Amniotic stem cell (primary cell): ENCODE measurements around the gene RPS6KA4.
"Not testable (repeated sequence)": the region's sequence is repeated elsewhere in the genome, so short reads cannot be mapped to it uniquely, and the experiment has no call there.

Experiments used
- DNase-seq: peaks from one replicate; lab custom pipeline; 2025; lab: John Stamatoyannopoulos, UW

Gene RPS6KA4

DNA sequence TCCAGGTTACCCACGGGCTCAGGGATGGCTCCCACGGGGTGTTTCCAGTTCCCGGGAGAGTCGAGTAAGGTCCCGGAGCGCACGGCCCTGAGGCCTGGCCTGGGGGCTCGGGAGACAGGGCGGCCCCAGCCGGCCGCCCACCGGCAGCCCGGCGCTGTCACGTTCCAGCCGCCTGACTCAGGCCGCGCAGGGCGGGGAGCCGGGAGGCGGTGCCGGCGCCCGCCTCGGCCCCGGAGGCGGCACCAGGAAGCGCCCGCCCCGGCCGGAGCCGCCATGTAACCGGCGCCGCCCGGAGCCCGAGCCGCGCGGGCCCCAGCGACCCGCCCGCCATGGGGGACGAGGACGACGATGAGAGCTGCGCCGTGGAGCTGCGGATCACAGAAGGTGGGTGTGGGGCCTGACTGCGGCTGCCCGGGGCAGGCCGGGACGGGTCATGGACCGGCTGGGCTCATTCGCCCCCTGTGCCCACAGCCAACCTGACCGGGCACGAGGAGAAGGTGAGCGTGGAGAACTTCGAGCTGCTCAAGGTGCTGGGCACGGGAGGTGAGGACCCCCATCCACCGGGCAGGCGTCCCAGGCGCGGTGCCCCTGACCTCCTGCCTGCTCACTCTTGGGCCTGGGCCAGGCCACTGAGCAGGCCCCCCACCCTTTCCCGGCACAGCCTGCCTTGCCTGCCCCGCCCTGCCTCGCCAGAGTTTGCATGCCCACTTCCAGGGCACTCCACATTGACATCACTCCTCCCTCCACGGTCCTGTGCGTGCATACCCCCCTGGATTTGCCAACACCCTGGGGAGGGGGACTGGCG lies at the start of gene RPS6KA4:
RPS6KA4 (plus strand) TSS at position 256 of the 805 bp plus-strand sequence; CDS start at position 330, 74 bp downstream.
- peak; percentile 67 for DNase-seq

- no peak for DNase-seq
These were observed 46.0 kb upstream of the RPS6KA4 start for GRCh38 chr11:64312947-64313346.

- DNase-seq: no peak
These were observed 45.3 kb upstream of the RPS6KA4 start for GRCh38 chr11:64313491-64314145.

DNA sequence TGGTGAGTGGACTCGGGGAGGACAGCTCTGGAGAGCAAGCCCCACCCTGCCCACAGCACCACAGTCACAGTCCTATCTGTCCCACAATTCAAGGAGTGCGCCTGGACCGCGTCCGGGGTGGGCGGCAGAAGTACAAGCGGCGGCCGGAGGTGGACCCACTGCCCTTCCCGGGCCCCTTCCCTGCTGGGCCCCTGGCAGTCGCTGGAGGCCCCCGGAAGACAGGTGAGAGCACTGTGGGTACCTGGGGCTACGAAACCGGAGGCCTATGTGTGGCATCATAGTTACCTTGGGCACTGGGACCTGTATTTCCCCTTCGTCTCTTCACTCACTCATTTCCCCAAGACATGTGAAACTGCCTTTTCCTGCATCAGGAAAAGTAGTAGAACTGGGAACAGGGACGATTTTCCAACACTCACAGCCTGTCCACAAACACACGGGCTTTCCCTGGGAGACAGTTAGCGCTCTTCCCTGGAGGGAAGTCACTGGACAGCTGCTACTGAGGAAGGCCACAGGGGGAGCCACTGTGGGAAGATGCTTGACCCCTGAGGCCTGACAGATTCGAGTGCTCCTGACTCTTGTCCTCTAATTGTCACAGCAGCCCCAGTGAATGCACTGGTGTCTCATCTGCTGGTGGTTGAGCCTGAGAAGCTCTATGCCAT lies 44.7 kb upstream of the RPS6KA4 start:
- no peak for DNase-seq

GRCh38 chr11:64314805-64315561 lies 44.0 kb upstream of the RPS6KA4 start:
- no peak for DNase-seq

- not testable (repeated sequence) for DNase-seq
These were observed 43.1 kb upstream of the RPS6KA4 start for GRCh38 chr11:64315667-64316526.

DNA sequence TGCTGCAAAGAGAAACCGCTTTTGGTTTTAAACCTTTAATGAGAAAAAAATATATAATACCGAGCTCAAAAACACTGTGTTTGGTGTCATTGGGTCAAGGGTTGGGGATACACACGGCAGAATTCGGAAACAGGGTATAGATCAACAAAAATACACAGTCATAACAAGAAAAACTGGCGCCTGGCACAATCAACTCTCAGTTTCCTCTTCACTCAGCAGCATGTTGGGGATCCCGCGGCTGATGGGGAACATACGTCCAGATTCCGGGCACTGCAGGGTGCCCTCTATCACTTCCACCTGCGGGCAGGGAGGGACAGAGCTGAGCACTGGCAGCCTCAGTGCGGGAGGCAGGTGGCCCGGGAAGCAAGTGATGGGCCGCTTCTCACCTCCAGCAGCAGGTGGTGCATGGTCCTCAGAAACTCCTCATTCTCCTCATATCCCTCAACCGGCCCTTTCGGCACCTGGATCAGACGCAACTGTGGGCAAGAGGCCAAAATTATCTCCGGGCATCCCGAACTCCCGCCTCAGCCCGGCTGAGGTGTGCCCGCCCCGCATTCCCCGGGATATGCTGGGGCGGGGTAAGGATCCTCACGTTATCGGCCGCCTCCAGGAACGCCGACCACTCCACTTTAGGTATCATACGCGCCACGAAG lies 42.2 kb upstream of the RPS6KA4 start:
- DNase-seq: no peak

GRCh38 chr11:64317325-64317960 lies 41.5 kb upstream of the RPS6KA4 start, which contains the start of gene TRMT112:
Gene TRMT112, minus strand, starts transcription at chr11:64317559. Its CDS starts 33 bp downstream, at chr11:64317526.
- DNase-seq: peak; percentile 91

GRCh38 chr11:64317961-64318765 lies 40.8 kb upstream of the RPS6KA4 start, which contains the start of gene PRDX5:
Gene PRDX5, plus strand, starts transcription at chr11:64318121. Its CDS starts 95 bp downstream, at chr11:64318216.
- peak; percentile 94 for DNase-seq

DNA sequence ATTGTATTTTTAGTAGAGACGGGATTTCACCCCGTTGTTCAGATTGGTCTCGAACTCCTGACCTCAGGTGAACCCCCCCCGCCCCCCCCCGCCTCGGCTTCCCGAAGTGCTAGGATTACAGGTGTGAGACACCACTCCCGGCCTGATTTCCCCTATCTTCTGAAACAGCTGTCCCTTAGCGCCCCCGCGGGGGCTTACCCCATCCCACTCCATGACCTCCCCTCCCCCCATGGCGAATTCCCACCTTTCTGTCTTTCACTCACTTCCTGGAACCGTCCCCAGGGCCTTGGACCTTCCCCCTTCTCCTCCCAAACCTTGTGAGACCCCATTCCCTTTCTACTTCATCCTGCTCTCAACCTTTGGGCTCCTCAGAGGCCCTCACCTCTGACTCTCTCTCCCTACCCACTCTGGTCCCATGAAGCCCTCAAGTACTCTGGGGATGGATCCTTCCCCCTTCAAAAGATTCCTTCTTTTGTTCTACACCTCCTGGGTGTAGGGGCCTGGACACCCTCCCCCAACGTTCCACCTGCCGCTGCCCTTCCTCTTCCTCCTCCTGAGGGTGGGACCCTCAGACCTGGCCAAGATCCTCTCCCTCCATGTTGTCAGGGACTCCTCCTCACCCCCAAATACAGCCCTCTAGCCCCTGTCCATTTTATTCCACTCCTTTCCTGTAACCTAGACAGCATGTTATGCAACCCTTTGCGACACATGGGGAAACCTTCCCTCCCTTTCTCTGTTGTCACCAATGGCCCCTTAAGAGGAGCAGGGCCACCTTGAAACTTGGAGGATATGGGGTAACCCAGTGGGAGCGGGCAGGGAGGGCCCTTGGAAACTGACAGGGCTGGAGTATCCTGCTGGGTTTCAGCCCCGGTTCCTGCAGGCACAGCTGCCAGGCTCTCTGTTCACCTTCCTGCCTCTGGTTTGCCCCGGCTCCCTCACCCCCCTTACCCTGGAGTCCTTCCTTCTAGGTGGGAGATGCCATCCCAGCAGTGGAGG lies 39.9 kb upstream of the RPS6KA4 start:
- DNase-seq: no peak

- no peak for DNase-seq
These were observed 38.4 kb upstream of the RPS6KA4 start for GRCh38 chr11:64320556-64320955.

DNA sequence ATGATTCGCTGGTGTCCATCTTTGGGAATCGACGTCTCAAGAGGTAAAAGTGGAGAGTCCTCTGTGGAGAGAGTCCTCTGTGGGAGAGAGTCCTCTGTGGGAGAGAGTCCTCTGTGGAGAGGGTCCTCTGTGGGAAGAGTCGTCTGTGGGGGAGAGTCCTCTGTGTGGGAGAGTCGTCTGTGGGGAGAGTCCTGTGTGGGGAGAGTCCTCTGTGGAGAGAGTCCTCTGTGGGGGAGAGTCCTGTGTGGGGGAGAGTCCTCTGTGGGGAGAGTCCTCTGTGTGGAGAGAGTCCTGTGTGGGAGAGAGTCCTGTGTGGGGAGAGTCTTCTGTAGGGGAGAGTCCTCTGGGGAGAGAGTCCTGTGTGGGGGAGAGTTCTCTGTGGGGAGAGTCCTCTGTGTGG lies 37.9 kb upstream of the RPS6KA4 start:
- no peak for DNase-seq

- DNase-seq: no peak
These were observed 37.4 kb upstream of the RPS6KA4 start for GRCh38 chr11:64321533-64321932.

- DNase-seq: no peak
These were observed 36.1 kb upstream of the RPS6KA4 start for GRCh38 chr11:64322925-64323260.

DNA sequence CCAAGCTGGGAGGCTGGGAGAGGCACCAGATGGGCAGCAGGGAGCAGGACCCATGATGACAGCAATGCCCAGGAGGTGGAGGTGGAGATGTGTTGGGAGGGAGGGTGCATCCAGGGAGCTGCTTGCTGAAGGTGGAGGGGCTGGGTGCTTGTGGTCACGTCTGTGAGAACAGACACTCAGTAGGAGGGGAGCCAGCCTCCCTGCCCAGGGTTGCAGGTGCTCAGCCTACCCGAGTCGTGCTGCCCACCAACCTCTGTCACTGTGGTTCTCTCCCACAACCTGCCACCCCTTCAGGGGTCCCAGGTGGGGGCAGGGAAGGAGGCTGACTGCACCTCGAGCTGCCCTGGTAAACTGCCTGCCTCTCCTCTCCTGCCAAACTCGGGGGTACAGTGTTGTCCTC lies 35.6 kb upstream of the RPS6KA4 start:
- no peak for DNase-seq

- not testable (repeated sequence) for DNase-seq
These were observed 35.0 kb upstream of the RPS6KA4 start for GRCh38 chr11:64323984-64324383.

- no peak for DNase-seq
These were observed 34.1 kb upstream of the RPS6KA4 start for GRCh38 chr11:64324692-64325469.
